ENCODE results near the gene CPEB1.
"Not testable (repeated sequence)": the region's sequence is repeated elsewhere in the genome, so short reads cannot be mapped to it uniquely, and the experiment has no call there.

CPEB1 gene

GRCh38 chr15:82649226-82649999, 2.2 kb upstream of the CPEB1 start:
- DNase-seq (ENCODE audit: low read depth in 3 of 3) = no peak

- DNase-seq (ENCODE audit: low read depth in 3 of 3) = no peak
Observed at GRCh38 chr15:82648257-82649103, 1.3 kb upstream of the CPEB1 start.

- DNase-seq (ENCODE audit: low read depth in 3 of 3) = peak in 1 of 3 experiments; percentile 44
Observed at GRCh38 chr15:82647835-82648256, 683 bp upstream of the CPEB1 start.

GRCh38 chr15:82646250-82647044, 716 bp downstream of the CPEB1 start:
- peak in 1 of 3 experiments; percentile 6 for DNase-seq (ENCODE audit: low read depth in 3 of 3)

GRCh38 chr15:82644967-82645852, 2.0 kb downstream of the CPEB1 start:
- not testable (repeated sequence) for DNase-seq (ENCODE audit: low read depth in 3 of 3)

- DNase-seq (ENCODE audit: low read depth in 3 of 3) = no peak
Observed at GRCh38 chr15:82643992-82644391, 3.2 kb downstream of the CPEB1 start.

- DNase-seq (ENCODE audit: low read depth in 3 of 3) = no peak
Observed at GRCh38 chr15:82642656-82643055, 4.5 kb downstream of the CPEB1 start.

GRCh38 chr15:82641129-82641798, 5.9 kb downstream of the CPEB1 start:
- DNase-seq (ENCODE audit: low read depth in 3 of 3) = no peak

- DNase-seq (ENCODE audit: low read depth in 3 of 3) = no peak
Observed at GRCh38 chr15:82640672-82641071, 6.5 kb downstream of the CPEB1 start.

- DNase-seq (ENCODE audit: low read depth in 3 of 3) = no peak
Observed at GRCh38 chr15:82635798-82636197, 11.4 kb downstream of the CPEB1 start.

- no peak for DNase-seq (ENCODE audit: low read depth in 3 of 3)
Observed at GRCh38 chr15:82630033-82630432, 17.1 kb downstream of the CPEB1 start.

- DNase-seq (ENCODE audit: low read depth in 3 of 3) = no peak
Observed at GRCh38 chr15:82625136-82625535, 22.0 kb downstream of the CPEB1 start.

GRCh38 chr15:82624438-82624837, 22.7 kb downstream of the CPEB1 start:
- DNase-seq (ENCODE audit: low read depth in 3 of 3) = no peak

- DNase-seq (ENCODE audit: low read depth in 3 of 3) = no peak
Observed at GRCh38 chr15:82624008-82624407, 23.2 kb downstream of the CPEB1 start.

- DNase-seq (ENCODE audit: low read depth in 3 of 3) = no peak
Observed at GRCh38 chr15:82621970-82622369, 25.2 kb downstream of the CPEB1 start.

GRCh38 chr15:82613747-82614146, 33.4 kb downstream of the CPEB1 start:
- no peak for DNase-seq (ENCODE audit: low read depth in 3 of 3)

- DNase-seq (ENCODE audit: low read depth in 3 of 3) = no peak
Observed at GRCh38 chr15:82611348-82611747, 35.8 kb downstream of the CPEB1 start.

GRCh38 chr15:82602195-82602594, 45.0 kb downstream of the CPEB1 start:
- no peak for DNase-seq (ENCODE audit: low read depth in 3 of 3)

- DNase-seq (ENCODE audit: low read depth in 3 of 3) = no peak
Observed at GRCh38 chr15:82599862-82600261, 47.3 kb downstream of the CPEB1 start.

GRCh38 chr15:82597815-82598214, 49.3 kb downstream of the CPEB1 start:
- no peak for DNase-seq (ENCODE audit: low read depth in 3 of 3)

All from stimulated activated CD4-positive, alpha-beta T cell treated with anti-CD3 and anti-CD28 coated beads, TNF-alpha, amount 100 ng/mL, for 24 hours (primary cell).